Fibroblast of villous mesenchyme (primary cell): ENCODE data around the gene ZBTB20. TPM values are rescaled to one million over a fixed set of nuclear protein-coding genes. Genes with fewer than 3 reads are reported as not detected.

Experiments used
- DNase-seq: peaks from one replicate; pipeline ENCODE4 v3.0.0-alpha.2; 2010; ENCODE audit warnings: low read depth
- H3K4me3 ChIP-seq: 2 replicates; pipeline ENCODE4 v1.5.1; 2011; ENCODE audit warnings: low read depth, mild to moderate bottlenecking, low read length
- total RNA-seq: library from RNA; depleted of rRNA; stranded (reverse); fragments of >200 nt; gene quantifications from 2 replicates; pipeline ENCODE4 v1.2.3, GENCODE V29; 2012
- TF ChIP-seq, protein P1 (sequence below): IDR thresholded peaks from 2 replicates; pipeline ENCODE4 v1.5.1; 2012; ENCODE audit warnings: low read depth, mild to moderate bottlenecking, low read length; ENCODE audit not compliant: insufficient read depth

The ZBTB20 gene
- total RNA-seq, 1 donor: 28.1 TPM

DNA sequence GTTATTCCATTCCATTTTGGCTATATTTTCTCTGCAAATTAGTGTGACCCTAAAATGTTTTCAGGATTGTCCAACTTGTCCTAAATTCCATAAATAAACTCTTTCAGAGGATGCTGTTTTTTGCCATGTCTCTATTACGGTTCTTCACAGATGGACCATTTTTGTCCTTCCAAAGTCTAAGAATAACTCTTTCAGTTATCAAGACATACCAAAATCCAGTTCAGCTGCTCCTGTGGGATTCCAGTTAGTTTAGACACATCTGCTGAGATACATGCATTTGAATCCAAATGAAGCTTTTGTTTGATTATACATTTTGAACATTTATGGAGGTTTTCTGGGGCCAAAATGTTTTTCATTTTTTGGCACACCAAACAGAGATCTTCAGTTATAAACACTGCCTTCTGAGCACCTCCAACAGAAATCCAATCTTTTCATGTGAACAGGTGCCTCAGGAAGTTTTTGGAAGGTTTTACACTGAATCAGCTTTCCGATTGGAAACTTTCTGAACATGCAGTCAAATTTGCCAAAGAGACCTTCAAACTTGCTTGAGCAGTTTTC is 772.6 kb downstream of the ZBTB20 start:
- TF ChIP-seq, protein P1, sequence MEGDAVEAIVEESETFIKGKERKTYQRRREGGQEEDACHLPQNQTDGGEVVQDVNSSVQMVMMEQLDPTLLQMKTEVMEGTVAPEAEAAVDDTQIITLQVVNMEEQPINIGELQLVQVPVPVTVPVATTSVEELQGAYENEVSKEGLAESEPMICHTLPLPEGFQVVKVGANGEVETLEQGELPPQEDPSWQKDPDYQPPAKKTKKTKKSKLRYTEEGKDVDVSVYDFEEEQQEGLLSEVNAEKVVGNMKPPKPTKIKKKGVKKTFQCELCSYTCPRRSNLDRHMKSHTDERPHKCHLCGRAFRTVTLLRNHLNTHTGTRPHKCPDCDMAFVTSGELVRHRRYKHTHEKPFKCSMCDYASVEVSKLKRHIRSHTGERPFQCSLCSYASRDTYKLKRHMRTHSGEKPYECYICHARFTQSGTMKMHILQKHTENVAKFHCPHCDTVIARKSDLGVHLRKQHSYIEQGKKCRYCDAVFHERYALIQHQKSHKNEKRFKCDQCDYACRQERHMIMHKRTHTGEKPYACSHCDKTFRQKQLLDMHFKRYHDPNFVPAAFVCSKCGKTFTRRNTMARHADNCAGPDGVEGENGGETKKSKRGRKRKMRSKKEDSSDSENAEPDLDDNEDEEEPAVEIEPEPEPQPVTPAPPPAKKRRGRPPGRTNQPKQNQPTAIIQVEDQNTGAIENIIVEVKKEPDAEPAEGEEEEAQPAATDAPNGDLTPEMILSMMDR: no peak
- no peak overlapping the region for H3K4me3 ChIP-seq
- DNase-seq: no peak

DNA sequence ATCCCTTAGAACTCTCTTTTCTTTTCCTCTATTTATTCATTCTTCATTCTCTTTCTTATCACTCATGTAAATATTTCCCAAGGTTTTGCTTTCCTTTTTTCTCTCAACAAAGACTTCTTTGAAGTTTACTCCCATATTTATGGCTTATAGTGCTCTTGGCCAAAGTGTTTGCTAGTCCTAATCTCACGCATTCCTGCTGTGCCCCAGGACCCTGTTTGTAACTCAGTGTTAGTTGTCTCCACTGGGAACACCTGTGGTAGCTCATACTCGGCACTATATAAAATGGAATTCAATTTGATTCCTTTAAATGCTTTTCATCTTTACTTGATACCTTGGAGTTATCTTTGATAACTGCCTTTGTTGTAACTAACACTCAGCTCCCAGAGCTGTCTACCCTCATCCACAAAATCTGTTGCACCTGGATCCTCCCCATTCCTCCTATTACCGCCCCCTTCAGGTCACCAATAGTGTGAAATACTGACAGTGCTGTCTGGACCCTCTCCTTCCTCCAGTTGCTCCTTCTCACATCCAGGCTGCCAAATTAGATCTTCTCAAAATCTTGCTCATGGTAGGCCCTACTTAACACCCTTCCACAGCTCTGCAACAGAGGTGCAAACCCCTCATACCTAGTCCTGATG is 776.4 kb downstream of the ZBTB20 start:
- TF ChIP-seq, protein P1: peak; percentile 27
- DNase-seq: no peak
- no peak overlapping the region for H3K4me3 ChIP-seq

DNA sequence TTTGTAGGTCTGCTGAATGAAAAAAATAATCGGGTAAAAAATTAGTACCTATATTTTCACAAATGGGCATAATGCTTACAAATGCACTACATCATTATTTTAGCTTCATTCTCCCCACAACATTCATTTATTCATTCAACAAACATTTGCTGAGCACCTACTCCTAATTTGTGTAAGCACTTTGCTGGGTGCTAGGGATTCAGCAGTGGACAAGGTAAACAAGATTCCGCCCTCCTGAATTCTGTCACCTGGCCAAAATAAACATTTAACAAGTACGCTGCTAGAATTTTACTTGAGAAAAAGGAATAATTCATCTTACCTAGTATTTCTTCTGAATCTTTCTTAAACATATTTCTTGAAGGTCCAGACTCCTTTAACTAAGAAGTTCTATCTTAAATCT is 781.2 kb downstream of the ZBTB20 start:
- H3K4me3 ChIP-seq: no peak overlapping the region
- DNase-seq: no peak
- TF ChIP-seq, protein P1: no peak

DNA sequence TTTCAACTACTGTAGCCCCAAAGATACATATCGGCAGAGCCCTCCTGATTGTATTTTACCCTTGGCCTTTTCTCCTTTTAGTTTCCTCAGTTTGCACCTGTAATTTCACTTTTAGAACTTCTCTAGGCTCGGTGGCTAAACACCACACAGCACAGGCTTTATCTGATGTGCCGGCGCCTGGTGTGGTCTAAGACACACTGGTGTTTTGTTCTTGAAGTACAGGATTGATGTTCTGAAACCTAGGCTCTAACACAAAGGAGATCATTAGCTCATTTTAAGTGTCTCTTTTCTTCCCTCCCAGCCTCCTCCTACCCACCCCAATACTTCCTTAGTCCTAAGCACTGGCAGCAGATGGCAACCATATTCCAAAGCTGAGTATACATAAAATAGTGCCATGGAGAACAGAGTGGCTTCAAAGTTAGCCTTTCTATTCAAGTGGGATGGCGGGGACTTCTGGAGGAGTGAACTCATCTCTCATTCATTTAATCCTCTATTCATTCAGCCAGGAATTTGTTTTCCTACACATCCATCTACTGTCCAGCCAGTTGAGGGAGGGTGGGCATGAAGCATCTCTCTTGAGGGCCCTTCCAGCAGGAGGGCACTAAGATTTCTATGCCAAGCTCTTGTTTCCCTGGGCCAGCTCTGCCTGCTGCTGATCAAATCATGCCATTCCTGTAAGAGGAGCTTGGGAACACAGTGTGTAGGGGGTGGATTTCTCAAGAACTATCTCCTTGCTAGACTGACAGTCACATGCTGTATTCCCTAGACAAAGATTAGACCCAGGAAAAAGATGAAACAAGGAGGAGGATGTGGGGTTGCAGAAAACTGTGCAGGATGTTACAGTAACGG is 782.1 kb downstream of the ZBTB20 start:
- peak; percentile 33 for DNase-seq
- TF ChIP-seq, protein P1: no peak
- H3K4me3 ChIP-seq: no peak overlapping the region

DNA sequence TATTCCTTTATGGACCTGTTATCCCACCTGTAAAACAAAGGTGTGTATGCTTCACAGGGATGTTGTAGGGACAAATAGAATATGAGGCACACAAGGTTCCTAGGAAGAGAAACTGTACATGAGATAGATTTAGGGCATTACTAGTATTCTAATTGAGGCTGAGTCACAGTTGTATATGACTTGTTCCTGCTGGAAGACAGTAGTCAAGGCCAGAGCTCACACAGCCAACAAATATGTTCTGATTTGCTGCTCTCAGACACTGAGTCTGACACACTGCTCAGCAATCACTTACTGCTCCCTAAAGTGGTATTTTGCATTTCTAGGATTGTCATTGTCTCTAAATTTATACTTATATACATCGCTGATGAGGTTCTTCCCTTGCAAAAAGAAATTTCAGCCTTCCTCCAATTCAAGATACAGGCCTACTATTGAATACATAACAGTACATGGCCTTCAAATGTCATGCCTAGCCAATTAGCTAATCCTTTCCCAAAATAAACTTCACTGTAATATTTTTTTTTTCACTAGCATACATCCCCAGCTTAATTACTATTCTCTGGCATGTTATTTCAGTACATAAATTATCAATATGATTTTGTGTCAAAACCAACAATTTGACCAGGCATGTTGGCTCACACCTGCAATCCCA is 783.4 kb downstream of the ZBTB20 start:
- DNase-seq: peak; percentile 39
- TF ChIP-seq, protein P1: no peak
- H3K4me3 ChIP-seq: no peak overlapping the region

DNA sequence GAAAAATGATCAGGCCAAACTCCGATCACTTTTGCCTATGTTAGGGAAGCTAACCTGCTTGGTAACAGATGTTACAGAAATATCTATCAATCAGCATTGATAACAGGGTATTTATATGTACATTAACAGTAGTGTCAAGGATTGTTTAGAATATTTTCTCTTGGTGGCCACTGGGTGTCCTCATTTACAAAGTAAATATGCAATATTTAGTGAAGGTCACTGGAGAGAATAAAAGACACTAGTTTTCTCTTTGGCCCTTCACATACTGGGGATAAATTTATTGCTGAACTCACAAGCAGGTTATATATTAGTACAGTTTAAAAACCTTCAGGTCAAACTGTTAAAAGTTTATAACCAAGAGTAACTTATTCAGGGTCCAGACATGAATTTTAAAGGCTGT is 784.3 kb downstream of the ZBTB20 start:
- TF ChIP-seq, protein P1: peak; percentile 41
- DNase-seq: peak; percentile 55
- no peak overlapping the region for H3K4me3 ChIP-seq
